DMS114 treated with DMSO at 0.1 percent for 48 hours (cell line): Measurements from ENCODE around the gene SLC4A8.

ENCODE experiments used
- DNase-seq: peaks from one replicate; lab custom pipeline; 2025; ENCODE audit not compliant: unreplicated experiment; lab: John Stamatoyannopoulos, UW

The SLC4A8 gene

GRCh38 chr12:51424662-51425539, at the start of gene SLC4A8:
Gene SLC4A8, plus strand, starts transcription at chr12:51424831. Its CDS starts 157 bp downstream, at chr12:51424988.
- DNase-seq, result peak; percentile 85

- DNase-seq, result no peak
These were observed 49.8 kb upstream of the SLC4A8 start for GRCh38 chr12:51374856-51375255.

GRCh38 chr12:51377099-51377984, 47.3 kb upstream of the SLC4A8 start:
- DNase-seq, result no peak

GRCh38 chr12:51378749-51379148, 45.9 kb upstream of the SLC4A8 start:
- no peak for DNase-seq

GRCh38 chr12:51379571-51379970, 45.1 kb upstream of the SLC4A8 start:
- no peak for DNase-seq

GRCh38 chr12:51381226-51382079, 43.2 kb upstream of the SLC4A8 start:
- DNase-seq, result no peak

GRCh38 chr12:51382173-51382572, 42.5 kb upstream of the SLC4A8 start:
- DNase-seq, result no peak

GRCh38 chr12:51383269-51383905, 41.2 kb upstream of the SLC4A8 start:
- DNase-seq, result no peak

GRCh38 chr12:51386351-51386750, 38.3 kb upstream of the SLC4A8 start:
- DNase-seq, result no peak

GRCh38 chr12:51388069-51388799, 36.4 kb upstream of the SLC4A8 start:
- DNase-seq, result no peak

- no peak for DNase-seq
These were observed 35.8 kb upstream of the SLC4A8 start for GRCh38 chr12:51388846-51389245.

GRCh38 chr12:51389302-51389999, 35.2 kb upstream of the SLC4A8 start:
- no peak for DNase-seq

- no peak for DNase-seq
These were observed 34.2 kb upstream of the SLC4A8 start for GRCh38 chr12:51390457-51390856.

- no peak for DNase-seq
These were observed 33.7 kb upstream of the SLC4A8 start for GRCh38 chr12:51390891-51391282.

GRCh38 chr12:51391283-51392123, 33.1 kb upstream of the SLC4A8 start, which contains the start of gene GALNT6:
Gene GALNT6, minus strand, starts transcription at chr12:51391406. Its CDS starts 11,625 bp downstream, at chr12:51379781.
- no peak for DNase-seq

- DNase-seq, result no peak
These were observed 31.9 kb upstream of the SLC4A8 start for GRCh38 chr12:51392556-51393237.

- no peak for DNase-seq
These were observed 30.7 kb upstream of the SLC4A8 start for GRCh38 chr12:51393676-51394545.
